ENCODE data around the gene SPTLC3. TPM values are rescaled to one million over a fixed set of nuclear protein-coding genes. Genes with fewer than 3 reads are reported as not detected.
A peak's percentile ranks its signal among the peaks of the same experiment; 100 is the strongest.

Gene SPTLC3
- total RNA-seq, 1 donor from 2014 or later: 1.2 TPM

DNA sequence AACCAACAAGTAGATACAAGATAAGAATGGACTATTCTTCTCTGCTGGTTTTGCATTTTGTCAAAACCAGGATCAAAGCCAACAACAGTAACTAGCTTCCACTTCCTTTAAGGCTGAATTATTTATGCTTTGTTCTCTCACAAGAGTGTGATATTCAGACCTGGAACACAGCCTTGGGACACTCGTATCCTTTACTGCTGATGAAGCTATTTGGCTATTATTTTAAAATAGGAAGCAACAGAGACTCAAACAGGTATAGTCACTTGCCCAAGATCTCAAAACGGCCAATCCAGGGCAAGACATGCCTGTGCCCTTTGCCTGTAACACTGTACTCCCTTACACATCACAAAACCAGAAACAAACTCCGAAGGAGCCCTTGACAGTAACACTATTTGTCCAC, 19.9 kb downstream of the SPTLC3 start:
- DNase-seq (ENCODE audit: low read depth): no peak
- no peaks in the 10 kb centered on the region for H3K36me3 ChIP-seq (ENCODE audit: control insufficient read depth, insufficient read depth, low read length)
- TF ChIP-seq, protein P1, sequence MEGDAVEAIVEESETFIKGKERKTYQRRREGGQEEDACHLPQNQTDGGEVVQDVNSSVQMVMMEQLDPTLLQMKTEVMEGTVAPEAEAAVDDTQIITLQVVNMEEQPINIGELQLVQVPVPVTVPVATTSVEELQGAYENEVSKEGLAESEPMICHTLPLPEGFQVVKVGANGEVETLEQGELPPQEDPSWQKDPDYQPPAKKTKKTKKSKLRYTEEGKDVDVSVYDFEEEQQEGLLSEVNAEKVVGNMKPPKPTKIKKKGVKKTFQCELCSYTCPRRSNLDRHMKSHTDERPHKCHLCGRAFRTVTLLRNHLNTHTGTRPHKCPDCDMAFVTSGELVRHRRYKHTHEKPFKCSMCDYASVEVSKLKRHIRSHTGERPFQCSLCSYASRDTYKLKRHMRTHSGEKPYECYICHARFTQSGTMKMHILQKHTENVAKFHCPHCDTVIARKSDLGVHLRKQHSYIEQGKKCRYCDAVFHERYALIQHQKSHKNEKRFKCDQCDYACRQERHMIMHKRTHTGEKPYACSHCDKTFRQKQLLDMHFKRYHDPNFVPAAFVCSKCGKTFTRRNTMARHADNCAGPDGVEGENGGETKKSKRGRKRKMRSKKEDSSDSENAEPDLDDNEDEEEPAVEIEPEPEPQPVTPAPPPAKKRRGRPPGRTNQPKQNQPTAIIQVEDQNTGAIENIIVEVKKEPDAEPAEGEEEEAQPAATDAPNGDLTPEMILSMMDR (IDR thresholded peaks at IDR 0.05; ENCODE audit: insufficient read depth, low read length, poor library complexity, severe bottlenecking): no peak
- no peaks in the 10 kb centered on the region for H3K27me3 ChIP-seq (ENCODE audit: control insufficient read depth, insufficient read depth, low read length)
- no peak overlapping the region for H3K4me3 ChIP-seq (ENCODE audit: low read depth, low read length)

DNA sequence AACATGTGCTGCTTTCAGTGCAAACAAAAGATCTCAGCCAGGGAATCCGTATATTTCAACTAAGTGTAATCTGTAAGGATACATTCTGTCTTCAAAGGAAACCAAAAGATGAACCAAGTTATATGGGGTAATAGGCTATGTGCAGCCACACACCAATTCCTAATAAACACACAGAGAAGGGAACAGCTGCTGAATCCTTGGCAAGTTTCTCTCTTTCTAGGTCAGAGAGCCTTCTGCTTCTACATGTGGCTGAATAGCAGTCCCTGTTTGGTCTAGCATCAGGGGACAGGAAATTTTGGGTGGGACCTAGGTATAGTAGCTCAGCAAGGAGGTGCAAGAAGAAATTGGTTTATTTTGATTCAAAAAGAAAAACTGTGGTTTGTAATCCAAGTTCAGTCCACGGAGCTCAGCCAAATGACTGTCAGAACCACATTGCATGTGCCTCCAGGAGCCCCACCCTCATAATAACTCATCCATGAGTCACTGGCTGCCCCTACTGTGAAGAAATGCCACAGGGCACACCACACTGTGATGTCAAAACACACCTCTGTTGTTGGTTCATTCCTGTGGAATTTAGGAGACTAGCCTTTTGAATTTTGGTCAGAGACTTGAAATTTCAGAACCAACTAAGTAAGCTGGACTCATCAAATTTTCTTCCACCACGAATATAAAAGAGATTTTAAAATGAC, 21.1 kb downstream of the SPTLC3 start:
- no peaks in the 10 kb centered on the region for H3K27me3 ChIP-seq (ENCODE audit: control insufficient read depth, insufficient read depth, low read length)
- peak; percentile 89 for DNase-seq (ENCODE audit: low read depth)
- TF ChIP-seq, protein P1 (IDR thresholded peaks at IDR 0.05; ENCODE audit: insufficient read depth, low read length, poor library complexity, severe bottlenecking): no peak
- H3K36me3 ChIP-seq (ENCODE audit: control insufficient read depth, insufficient read depth, low read length): no peaks in the 10 kb centered on the region
- H3K4me3 ChIP-seq (ENCODE audit: low read depth, low read length): no peak overlapping the region

DNA sequence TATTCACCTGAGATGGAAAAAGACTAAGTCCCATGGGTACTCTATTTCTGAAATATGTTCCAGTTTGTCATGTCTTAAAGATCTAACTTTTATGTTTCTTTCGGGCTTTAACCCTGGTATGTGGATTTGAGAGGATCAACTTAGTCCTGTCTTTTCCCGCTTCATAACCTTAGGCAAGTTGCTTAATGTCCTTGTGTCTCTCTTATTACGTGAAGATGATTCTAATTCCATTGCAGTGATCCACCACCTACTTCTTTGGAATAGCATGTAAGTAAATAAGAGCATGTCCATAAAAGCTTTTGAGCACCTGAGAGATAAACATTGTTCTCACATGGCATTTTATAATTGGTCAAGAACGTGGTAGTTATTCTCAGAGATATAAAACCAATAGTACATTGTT, 23.0 kb downstream of the SPTLC3 start:
- TF ChIP-seq, protein P1 (IDR thresholded peaks at IDR 0.05; ENCODE audit: insufficient read depth, low read length, poor library complexity, severe bottlenecking): no peak
- H3K4me3 ChIP-seq (ENCODE audit: low read depth, low read length): no peak overlapping the region
- H3K36me3 ChIP-seq (ENCODE audit: control insufficient read depth, insufficient read depth, low read length): no peaks in the 10 kb centered on the region
- no peak for DNase-seq (ENCODE audit: low read depth)
- H3K27me3 ChIP-seq (ENCODE audit: control insufficient read depth, insufficient read depth, low read length): no peaks in the 10 kb centered on the region

DNA sequence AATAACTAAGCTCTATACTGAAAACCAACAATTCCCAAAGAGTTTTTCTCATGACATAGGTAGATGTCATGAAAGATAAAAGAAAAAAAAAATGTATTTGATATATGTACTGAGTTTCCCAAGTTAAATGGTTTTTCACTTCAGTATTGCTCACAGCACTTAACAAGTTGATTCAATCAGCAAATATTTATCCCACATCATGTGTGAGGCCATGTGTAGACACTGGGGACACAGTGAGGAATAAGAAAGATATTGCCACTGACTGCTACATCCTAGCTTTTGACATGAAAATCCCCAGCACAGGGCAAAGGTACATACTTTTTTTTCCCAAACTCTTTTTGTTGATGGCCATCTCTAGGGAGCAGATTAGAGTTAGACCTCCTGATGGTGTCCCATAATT, 25.3 kb downstream of the SPTLC3 start:
- no peaks in the 10 kb centered on the region for H3K36me3 ChIP-seq (ENCODE audit: control insufficient read depth, insufficient read depth, low read length)
- DNase-seq (ENCODE audit: low read depth): no peak
- no peaks in the 10 kb centered on the region for H3K27me3 ChIP-seq (ENCODE audit: control insufficient read depth, insufficient read depth, low read length)
- TF ChIP-seq, protein P1 (IDR thresholded peaks at IDR 0.05; ENCODE audit: insufficient read depth, low read length, poor library complexity, severe bottlenecking): no peak
- H3K4me3 ChIP-seq (ENCODE audit: low read depth, low read length): no peak overlapping the region

DNA sequence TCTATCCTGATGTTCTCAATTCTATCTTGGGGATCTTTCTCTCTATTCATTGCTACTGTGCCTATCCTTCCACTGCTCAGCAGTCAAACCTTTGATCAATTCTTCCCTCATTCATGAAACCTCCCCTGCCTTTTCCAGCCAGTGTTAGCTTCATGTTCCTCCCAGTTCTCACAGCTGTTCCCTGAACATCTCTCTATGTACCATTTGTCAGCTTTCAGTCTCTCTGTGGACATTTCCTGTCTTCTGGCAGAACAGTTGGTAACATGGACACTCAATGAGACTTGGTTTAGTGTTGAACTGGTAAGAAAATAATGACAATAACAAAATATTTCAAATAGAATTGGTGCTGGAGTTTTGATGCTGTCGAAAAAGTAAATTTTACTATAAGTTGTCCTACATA, 26.2 kb downstream of the SPTLC3 start:
- TF ChIP-seq, protein P1 (IDR thresholded peaks at IDR 0.05; ENCODE audit: insufficient read depth, low read length, poor library complexity, severe bottlenecking): no peak
- Histone ChIP-seq H3K36me3 (ENCODE audit: control insufficient read depth, insufficient read depth, low read length) (no peaks in the 10 kb centered on the region), H3K27me3 (ENCODE audit: control insufficient read depth, insufficient read depth, low read length) (no peaks in the 10 kb centered on the region), H3K4me3 (ENCODE audit: low read depth, low read length) (no peak overlapping the region)
- no peak for DNase-seq (ENCODE audit: low read depth)

Data from kidney epithelial cell (primary cell).